ENCODE results near the gene MX2.

The MX2 gene

DNA sequence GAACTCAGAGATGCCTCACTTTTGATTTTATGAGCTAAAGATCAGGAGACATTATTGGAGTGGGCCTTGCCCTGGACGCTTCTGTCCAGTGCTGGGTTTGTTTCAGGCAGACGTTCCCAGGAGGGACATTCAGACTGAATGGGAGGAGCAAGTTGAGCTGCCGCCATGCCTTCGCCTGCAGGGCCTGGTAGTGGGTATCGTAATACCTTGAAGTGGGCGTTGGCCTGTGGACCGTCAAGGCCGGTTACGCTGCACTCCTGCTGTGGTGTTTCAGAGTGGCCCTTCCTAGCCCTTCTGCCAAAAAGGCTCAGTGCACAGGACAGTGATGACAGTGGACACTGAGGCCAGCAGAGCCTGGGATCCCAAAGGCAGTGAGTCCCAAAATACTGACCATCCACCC is 43.6 kb upstream of the MX2 start:
- TF ChIP-seq, protein P1, sequence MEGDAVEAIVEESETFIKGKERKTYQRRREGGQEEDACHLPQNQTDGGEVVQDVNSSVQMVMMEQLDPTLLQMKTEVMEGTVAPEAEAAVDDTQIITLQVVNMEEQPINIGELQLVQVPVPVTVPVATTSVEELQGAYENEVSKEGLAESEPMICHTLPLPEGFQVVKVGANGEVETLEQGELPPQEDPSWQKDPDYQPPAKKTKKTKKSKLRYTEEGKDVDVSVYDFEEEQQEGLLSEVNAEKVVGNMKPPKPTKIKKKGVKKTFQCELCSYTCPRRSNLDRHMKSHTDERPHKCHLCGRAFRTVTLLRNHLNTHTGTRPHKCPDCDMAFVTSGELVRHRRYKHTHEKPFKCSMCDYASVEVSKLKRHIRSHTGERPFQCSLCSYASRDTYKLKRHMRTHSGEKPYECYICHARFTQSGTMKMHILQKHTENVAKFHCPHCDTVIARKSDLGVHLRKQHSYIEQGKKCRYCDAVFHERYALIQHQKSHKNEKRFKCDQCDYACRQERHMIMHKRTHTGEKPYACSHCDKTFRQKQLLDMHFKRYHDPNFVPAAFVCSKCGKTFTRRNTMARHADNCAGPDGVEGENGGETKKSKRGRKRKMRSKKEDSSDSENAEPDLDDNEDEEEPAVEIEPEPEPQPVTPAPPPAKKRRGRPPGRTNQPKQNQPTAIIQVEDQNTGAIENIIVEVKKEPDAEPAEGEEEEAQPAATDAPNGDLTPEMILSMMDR (IDR thresholded peaks at IDR 0.05; ENCODE audit: insufficient read depth, missing control alignments), result no peak
- no peak for DNase-seq (ENCODE audit: insufficient read length, low spot score)
- FAIRE-seq, result no peak

DNA sequence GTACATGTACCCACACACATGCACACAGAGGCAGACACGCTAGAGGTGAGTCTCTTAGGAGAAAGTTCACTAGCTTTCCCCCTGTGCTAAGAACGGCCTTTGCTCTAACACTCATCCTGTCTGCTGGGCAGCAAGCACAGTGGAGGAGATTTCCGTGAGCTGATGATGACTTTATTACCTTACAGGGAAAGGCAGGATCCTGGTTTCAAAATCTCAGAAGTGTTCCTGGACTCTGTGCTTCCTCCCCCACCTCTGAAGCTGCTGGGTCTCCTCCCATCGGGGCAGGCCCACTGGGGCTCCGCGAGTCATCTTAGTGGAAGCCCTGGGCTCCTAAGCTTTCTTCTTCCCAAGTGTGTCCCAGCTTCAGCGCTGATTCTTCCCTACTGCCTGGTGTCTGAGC is 42.6 kb upstream of the MX2 start:
- TF ChIP-seq, protein P1 (IDR thresholded peaks at IDR 0.05; ENCODE audit: insufficient read depth, missing control alignments), result no peak
- no peak for DNase-seq (ENCODE audit: insufficient read length, low spot score)
- FAIRE-seq, result no peak

DNA sequence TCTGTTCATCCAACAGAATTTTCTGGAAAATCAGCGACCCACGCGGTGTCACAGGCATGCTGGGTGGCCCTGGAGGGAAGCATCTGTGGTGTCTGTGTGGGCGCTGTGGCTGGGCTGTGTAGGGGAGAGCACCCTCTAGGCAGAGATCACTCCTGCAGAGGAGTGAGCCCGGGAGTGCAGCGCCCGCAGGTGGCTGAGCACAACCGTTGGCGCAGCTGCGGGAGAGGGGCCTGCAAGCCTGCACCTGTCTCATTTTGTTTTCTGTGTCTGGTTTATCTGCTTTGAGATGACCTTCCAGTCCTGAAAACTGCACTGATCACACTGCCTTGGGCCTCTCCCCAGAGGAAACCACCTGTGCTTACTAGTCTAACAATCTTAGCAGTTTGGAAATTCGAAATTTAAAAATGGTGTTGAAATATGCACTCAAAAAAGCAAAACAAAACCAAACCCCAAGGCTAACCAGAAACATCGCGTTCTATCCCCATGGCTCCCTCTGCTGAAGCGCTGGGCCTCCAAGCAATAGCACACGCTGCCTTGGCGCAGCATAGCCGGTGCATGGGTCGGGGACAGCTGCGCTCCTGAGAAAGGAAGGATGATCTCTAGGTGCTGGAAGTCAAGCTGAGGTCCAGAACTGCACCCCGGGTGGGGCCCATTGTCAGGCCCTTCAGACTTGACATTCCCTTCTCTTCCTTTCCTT is 40.5 kb upstream of the MX2 start:
- DNase-seq (ENCODE audit: insufficient read length, low spot score) (no peak), FAIRE-seq (no peak)
- TF ChIP-seq, protein P1 (IDR thresholded peaks at IDR 0.05; ENCODE audit: insufficient read depth, missing control alignments), result no peak

DNA sequence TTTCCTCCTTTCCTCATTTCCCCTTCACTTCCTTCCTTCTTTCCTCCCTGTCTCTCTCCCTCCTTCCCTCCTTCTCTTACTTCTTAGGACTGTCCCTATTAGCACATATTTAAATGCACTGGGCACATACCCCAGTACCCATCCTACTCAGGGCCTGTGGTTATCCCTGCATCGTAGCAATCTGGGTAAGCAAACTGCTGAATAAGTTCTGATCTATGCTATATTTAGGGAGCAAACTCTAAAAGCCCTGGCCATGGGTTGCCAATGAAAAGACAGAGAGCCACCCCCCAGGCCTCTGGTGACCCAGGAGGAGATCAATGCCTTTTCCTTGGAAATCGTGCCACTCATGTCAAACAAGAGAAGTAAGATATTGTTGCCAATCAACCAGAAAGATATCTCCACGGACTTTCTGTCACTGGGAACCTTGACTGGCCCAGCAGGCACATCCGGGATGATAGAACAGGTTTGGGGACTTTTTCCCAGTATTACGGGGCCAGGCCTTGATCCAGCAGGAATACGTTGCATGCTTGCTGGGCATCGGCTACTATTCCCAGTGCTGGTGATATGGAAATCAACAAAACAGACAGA is 39.8 kb upstream of the MX2 start:
- TF ChIP-seq, protein P1 (IDR thresholded peaks at IDR 0.05; ENCODE audit: insufficient read depth, missing control alignments), result no peak
- FAIRE-seq (no peak), DNase-seq (ENCODE audit: insufficient read length, low spot score) (no peak)

DNA sequence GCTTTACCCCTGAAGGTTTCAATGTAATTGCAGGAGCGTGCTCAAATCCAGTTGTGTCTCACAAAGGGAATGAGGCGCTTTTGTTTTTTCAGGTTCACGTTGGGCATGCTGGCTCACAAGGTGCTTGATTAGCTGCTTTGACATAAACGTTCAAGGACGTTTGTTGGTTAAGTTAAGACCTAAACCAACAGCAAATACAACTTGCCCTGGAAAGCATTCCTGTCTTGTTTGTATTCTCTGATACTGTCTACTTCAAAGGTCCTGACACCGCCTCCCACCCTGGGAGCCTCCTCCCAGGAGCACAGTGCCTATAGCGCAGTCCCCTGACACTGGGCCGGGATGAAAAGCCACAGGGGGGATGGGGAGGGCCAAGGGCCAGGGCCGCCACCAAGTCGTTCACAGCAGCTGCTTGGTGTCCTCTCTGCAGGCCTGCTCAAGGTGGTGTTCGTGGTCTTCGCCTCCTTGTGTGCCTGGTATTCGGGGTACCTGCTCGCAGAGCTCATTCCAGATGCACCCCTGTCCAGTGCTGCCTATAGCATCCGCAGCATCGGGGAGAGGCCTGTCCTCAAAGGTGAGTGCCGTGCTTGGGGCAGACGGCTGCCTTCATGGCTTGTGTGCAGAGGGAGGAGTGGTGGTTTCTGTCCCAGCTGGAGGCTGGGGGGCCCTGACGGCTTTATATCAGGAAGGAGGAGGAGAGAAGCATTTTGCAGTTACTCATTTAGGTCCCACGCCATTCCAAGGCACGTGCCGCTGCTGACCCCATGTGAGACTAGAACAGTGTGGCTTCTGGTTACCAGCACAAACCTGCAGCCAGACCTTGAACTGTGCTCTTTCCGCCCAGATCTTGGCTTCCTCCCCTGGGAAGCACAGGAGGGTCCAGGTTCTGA is 39.1 kb upstream of the MX2 start:
- TF ChIP-seq, protein P1 (IDR thresholded peaks at IDR 0.05; ENCODE audit: insufficient read depth, missing control alignments), result no peak
- no peak for FAIRE-seq
- DNase-seq (ENCODE audit: insufficient read length, low spot score), result no peak

DNA sequence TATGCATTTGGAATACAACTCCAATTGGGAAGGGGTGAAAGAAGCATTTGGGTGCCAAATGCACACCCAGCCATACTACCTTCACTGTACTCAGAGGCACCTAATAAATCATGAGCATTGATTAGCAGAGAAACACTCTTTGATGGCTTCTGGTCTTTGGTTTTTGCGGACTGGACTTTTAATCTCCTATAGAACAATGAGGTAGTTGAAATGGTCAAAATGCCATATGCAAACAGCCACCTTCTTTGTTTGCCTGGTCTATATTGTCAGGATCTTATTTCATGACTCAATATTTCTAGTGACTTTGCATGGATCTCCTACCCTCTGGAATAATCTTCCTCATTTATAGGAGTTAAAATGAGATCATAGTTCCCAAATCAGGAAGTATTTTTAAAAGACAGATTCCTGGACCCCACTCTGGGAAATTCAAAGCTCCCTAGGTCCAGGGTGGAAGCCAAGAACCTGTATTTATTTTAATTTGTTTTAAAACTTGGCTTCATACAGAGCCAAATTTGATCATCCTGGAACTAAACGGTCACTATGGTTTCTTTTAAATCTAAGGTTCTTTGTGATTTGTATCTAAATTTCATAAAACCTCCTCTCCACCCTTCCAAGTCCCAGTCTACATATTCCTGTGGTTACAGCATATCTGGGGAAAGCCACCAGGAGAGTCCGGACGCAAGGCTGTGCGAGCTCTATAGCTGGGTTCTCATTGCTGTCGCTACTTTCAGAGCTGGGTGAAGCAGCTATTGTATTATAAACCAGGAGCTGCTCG is 36.5 kb upstream of the MX2 start:
- DNase-seq (ENCODE audit: insufficient read length, low spot score), result no peak
- no peak for FAIRE-seq
- TF ChIP-seq, protein P1 (IDR thresholded peaks at IDR 0.05; ENCODE audit: insufficient read depth, missing control alignments), result no peak
